ENCODE measurements around the gene SUFU. TPM values are rescaled to one million over a fixed set of nuclear protein-coding genes. Genes with fewer than 3 reads are reported as not detected.

The SUFU gene
- total RNA-seq, 2 experiments from 2014 or later, result 8.5 to 8.8 TPM

GRCh38 chr10:102519246-102519825 lies 15.6 kb downstream of the SUFU start:
- POLR2A ChIA-PET, result interaction anchor here (0.6 to 1.2 kb wide), 2 partner anchors 84 to 447 kb away, joined by 3 to 4 read pairs; no protein-coding TSS in a partner anchor
- DNase-seq (no peak), ATAC-seq (no peak)
- H3K4me1 Mint-ChIP-seq (ENCODE audit: low read depth), result no peaks in the 10 kb centered on the region
- H3K9me3 Mint-ChIP-seq, result no peaks in the 10 kb centered on the region
- H3K27ac Mint-ChIP-seq, result no peak overlapping the region
- no peak overlapping the region for H3K4me3 Mint-ChIP-seq
- H3K27me3 Mint-ChIP-seq, result no peaks in the 10 kb centered on the region
- intact Hi-C loops (cut with micrococcal nuclease), result no loop called here
- TF ChIP-seq CTCF (IDR thresholded peaks at IDR 0.05), result no peak
- CTCF ChIA-PET, result interaction anchor here (0.9 to 1.9 kb wide), 3 partner anchors 15 to 77 kb away, joined by 3 to 8 read pairs (median 3); no protein-coding TSS in a partner anchor
- peaks cover 9% of the 10 kb centered on the region for H3K36me3 Mint-ChIP-seq (ENCODE audit: low read depth)

DNA sequence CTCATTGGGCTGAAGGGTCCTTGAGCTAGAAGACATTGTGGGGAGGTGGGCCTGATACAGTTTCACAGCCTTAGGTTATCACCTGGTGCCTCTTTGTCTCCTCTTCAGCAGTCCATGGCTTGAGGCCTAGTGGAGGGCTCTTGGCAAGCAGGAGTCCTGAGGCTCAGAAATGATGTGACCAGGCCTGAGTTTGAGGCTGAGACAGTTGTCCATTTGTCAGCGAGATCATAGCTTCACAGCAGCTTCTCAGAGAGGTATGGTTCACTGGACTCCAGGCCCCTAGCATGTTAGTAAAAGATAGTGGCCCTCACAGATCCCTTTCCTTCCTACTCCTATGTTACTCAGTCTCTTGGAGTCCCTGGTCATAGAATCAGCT lies 19.1 kb downstream of the SUFU start:
- H3K27ac Mint-ChIP-seq, result no peak overlapping the region
- CTCF ChIA-PET, result interaction anchor here (1.5 to 1.8 kb wide), 3 partner anchors 18 to 171 kb away, joined by 3 to 4 read pairs (median 4); no protein-coding TSS in a partner anchor
- intact Hi-C loops (cut with micrococcal nuclease), result no loop called here
- no peak overlapping the region for H3K4me3 Mint-ChIP-seq
- no peaks in the 10 kb centered on the region for H3K27me3 Mint-ChIP-seq
- H3K36me3 Mint-ChIP-seq (ENCODE audit: low read depth), result peaks cover 6% of the 10 kb centered on the region
- DNase-seq (no peak), ATAC-seq (no peak)
- TF ChIP-seq CTCF (IDR thresholded peaks at IDR 0.05), result no peak
- POLR2A ChIA-PET, result interaction anchor here (0.6 to 1.0 kb wide), 3 partner anchors 13 to 243 kb away, joined by 3 read pairs; no protein-coding TSS in a partner anchor
- peaks cover 3% of the 10 kb centered on the region for H3K4me1 Mint-ChIP-seq (ENCODE audit: low read depth)
- no peaks in the 10 kb centered on the region for H3K9me3 Mint-ChIP-seq

DNA sequence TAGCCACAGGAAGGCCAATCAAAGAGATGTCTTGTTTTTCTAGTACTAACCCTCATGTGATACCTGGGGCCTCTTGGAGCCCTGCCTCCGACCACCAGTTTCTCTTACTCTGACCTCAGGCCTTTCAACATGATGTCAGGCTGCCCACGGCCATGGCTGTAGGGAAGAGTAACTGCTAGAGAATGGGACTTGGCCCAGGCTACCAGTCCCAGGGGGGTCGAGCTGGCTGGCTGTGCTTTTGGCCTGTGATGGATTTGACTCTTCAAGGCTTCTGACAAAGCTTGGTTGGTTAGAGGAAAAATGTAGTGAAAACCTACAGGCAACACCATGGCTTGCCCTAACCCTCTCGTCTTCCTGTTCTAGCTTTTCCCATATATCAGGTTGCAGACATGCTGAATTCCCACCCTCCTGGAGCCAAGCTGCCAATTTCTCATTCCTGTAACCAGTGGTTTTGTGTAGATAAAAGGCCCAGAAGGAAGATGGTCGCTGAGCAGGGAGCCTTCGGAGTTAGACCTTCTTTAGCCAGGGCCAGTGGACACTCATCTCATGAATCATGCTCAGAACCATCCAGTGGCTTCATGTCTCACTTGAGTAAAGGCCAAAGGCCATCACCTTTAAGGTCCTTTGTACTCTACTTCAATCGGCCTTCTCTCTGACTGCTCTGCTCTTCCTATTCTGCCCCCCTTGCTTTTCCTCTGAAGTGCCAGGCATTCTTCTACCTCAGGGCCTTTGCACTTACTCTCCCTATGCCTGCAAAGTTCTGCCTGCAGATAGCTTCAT lies 19.7 kb downstream of the SUFU start:
- CTCF ChIA-PET, result interaction anchor here (1.5 to 1.8 kb wide), 3 partner anchors 18 to 171 kb away, joined by 3 to 4 read pairs (median 4); no protein-coding TSS in a partner anchor
- H3K27ac Mint-ChIP-seq, result no peak overlapping the region
- TF ChIP-seq CTCF (IDR thresholded peaks at IDR 0.05), result no peak
- intact Hi-C loops (cut with micrococcal nuclease), result no loop called here
- peak; percentile 18 for DNase-seq
- POLR2A ChIA-PET, result interaction anchor here (0.6 to 1.0 kb wide), 2 partner anchors 14 to 244 kb away, joined by 3 read pairs; no protein-coding TSS in a partner anchor
- H3K36me3 Mint-ChIP-seq (ENCODE audit: low read depth), result peaks cover 6% of the 10 kb centered on the region
- H3K4me3 Mint-ChIP-seq, result no peak overlapping the region
- H3K4me1 Mint-ChIP-seq (ENCODE audit: low read depth), result peaks cover 3% of the 10 kb centered on the region
- no peaks in the 10 kb centered on the region for H3K27me3 Mint-ChIP-seq
- no peak for ATAC-seq
- H3K9me3 Mint-ChIP-seq, result no peaks in the 10 kb centered on the region

- ATAC-seq (no peak), DNase-seq (no peak)
- no peaks in the 10 kb centered on the region for H3K9me3 Mint-ChIP-seq
- no peak for TF ChIP-seq CTCF (IDR thresholded peaks at IDR 0.05)
- H3K4me3 Mint-ChIP-seq, result no peak overlapping the region
- no peak overlapping the region for H3K27ac Mint-ChIP-seq
- CTCF ChIA-PET, result interaction anchor here (0.7 to 1.8 kb wide), 5 partner anchors 9 to 295 kb away, joined by 3 to 4 read pairs (median 3); partner anchors contain the start of gene SUFU
- no peaks in the 10 kb centered on the region for H3K27me3 Mint-ChIP-seq
- H3K4me1 Mint-ChIP-seq (ENCODE audit: low read depth), result peaks cover 5% of the 10 kb centered on the region
- POLR2A ChIA-PET, result no interaction called here
- intact Hi-C loops (cut with micrococcal nuclease), result no loop called here
- peaks cover 6% of the 10 kb centered on the region for H3K36me3 Mint-ChIP-seq (ENCODE audit: low read depth)
Observed at GRCh38 chr10:102524746-102525145, 21.0 kb downstream of the SUFU start.

DNA sequence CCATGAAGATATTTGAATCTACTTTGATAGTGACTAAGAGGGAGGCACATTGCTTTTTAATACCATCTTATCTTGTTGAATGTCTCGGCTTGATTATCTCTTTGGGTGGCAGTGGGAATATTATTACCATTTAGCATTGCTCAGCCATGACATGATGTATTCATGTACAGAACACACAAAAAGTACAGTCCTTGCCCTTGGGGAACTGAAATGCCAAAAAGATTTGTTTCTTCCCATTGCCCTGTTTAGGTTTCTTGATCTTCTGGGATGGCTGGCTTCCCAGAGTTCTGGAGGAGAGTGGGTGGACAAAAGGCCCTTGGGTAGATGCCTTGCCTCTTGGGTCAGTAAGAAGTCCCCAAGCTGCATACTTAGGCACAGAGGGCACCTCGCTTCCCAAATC lies 23.8 kb downstream of the SUFU start:
- no peak overlapping the region for H3K27ac Mint-ChIP-seq
- no peaks in the 10 kb centered on the region for H3K27me3 Mint-ChIP-seq
- intact Hi-C loops (cut with micrococcal nuclease), result no loop called here
- peaks cover 6% of the 10 kb centered on the region for H3K36me3 Mint-ChIP-seq (ENCODE audit: low read depth)
- H3K9me3 Mint-ChIP-seq, result no peaks in the 10 kb centered on the region
- DNase-seq, result no peak
- CTCF ChIA-PET, result no interaction called here
- no peak overlapping the region for H3K4me3 Mint-ChIP-seq
- no peak for TF ChIP-seq CTCF (IDR thresholded peaks at IDR 0.05)
- peaks cover 8% of the 10 kb centered on the region for H3K4me1 Mint-ChIP-seq (ENCODE audit: low read depth)
- POLR2A ChIA-PET, result interaction anchor here (1.5 kb wide), 1 partner anchor 44 kb away, joined by 3 read pairs; no protein-coding TSS in a partner anchor
- ATAC-seq, result no peak

Data from activated CD8-positive, alpha-beta T cell treated with anti-CD3 and anti-CD28 coated beads for 36 hours (primary cell).